HG02885 (cell line): Measurements from ENCODE around the gene CMTM3.
"Not testable (repeated sequence)": the region's sequence is repeated elsewhere in the genome, so short reads cannot be mapped to it uniquely, and the experiment has no call there.

Experiments
- ATAC-seq: cut with Tn5 transposase; IDR thresholded peaks from one replicate; pipeline ENCODE4 v1.9.1; 2021; ENCODE audit warnings: mild to moderate bottlenecking; ENCODE audit not compliant: unreplicated experiment, poor library complexity

Gene CMTM3

GRCh38 chr16:66658143-66658859, 53.8 kb downstream of the CMTM3 start:
- no peak for ATAC-seq

- no peak for ATAC-seq
Observed at GRCh38 chr16:66658860-66659190, 54.3 kb downstream of the CMTM3 start.

GRCh38 chr16:66660422-66661209, 56.1 kb downstream of the CMTM3 start:
- no peak for ATAC-seq

GRCh38 chr16:66661210-66661560, 56.7 kb downstream of the CMTM3 start:
- no peak for ATAC-seq

- ATAC-seq = not testable (repeated sequence)
Observed at GRCh38 chr16:66661671-66662346, 57.3 kb downstream of the CMTM3 start.

GRCh38 chr16:66662445-66663194, 58.1 kb downstream of the CMTM3 start:
- ATAC-seq = no peak
